DOHH2 (cell line): ENCODE results near the gene UBE2Q1.

Experiments used
- EZH2phosphoT487 ChIP-seq: fragments of 200-600 bp; sonication (generic); IDR thresholded peaks from 2 replicates; pipeline ENCODE4 v1.6.1; 2017; ENCODE audit warnings: borderline replicate concordance, mild to moderate bottlenecking, antibody characterized with exemption, low read length, moderate library complexity, mixed read lengths
- TF ChIP-seq, protein P1 (sequence below): fragments of 200-600 bp; sonication (generic); IDR thresholded peaks from one replicate; pipeline ENCODE4 v1.5.1; 2014; ENCODE audit warnings: antibody characterized with exemption, mild to moderate bottlenecking, low read depth, low read length; ENCODE audit not compliant: poor library complexity, severe bottlenecking

DNA sequence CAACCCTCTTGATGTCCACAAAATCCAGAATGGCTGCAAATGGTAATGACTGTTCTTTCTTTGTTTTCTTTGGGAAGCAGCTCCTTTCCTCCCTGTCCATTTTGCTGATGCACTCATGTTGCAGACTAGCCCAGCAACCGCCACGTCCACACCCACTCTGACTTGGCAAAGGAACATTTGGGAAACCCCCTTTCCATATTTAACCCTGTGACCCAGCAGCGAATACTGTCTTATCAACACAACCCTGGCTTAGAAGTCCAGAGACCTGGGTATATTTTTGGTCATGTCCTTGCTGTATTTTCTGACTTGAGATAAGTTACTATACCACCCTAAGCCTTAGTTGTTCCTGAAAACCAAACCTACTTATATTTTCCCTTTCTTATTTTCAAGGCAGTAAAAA lies 38.1 kb downstream of the UBE2Q1 start:
- TF ChIP-seq, protein P1, sequence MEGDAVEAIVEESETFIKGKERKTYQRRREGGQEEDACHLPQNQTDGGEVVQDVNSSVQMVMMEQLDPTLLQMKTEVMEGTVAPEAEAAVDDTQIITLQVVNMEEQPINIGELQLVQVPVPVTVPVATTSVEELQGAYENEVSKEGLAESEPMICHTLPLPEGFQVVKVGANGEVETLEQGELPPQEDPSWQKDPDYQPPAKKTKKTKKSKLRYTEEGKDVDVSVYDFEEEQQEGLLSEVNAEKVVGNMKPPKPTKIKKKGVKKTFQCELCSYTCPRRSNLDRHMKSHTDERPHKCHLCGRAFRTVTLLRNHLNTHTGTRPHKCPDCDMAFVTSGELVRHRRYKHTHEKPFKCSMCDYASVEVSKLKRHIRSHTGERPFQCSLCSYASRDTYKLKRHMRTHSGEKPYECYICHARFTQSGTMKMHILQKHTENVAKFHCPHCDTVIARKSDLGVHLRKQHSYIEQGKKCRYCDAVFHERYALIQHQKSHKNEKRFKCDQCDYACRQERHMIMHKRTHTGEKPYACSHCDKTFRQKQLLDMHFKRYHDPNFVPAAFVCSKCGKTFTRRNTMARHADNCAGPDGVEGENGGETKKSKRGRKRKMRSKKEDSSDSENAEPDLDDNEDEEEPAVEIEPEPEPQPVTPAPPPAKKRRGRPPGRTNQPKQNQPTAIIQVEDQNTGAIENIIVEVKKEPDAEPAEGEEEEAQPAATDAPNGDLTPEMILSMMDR = no peak
- TF ChIP-seq EZH2phosphoT487 = no peak
